T-helper 17 cell (primary cell): ENCODE data around the gene HMCN2. TPM values are rescaled to one million over a fixed set of nuclear protein-coding genes. Genes with fewer than 3 reads are reported as not detected.

Experiments used
- ATAC-seq: fragments of 150-1000 bp; cut with Tn5 transposase; 2 replicates; pipeline ENCODE4 v1.10.0; 2021; ENCODE audit warnings: mild to moderate bottlenecking, moderate library complexity
- DNase-seq, 3 donors: peaks; one replicate each; pipeline versions ENCODE4 v3.0.0 to v3.0.0-alpha.2; 2020 to 2021
- H3K9me3 ChIP-seq: one replicate; pipeline ENCODE4 v1.7.0; 2013; ENCODE audit warnings: low read length, mild to moderate bottlenecking; ENCODE audit not compliant: control insufficient read depth, poor library complexity, severe bottlenecking
- H3K27ac Mint-ChIP-seq: one replicate; pipeline ENCODE4 v1.8.0; 2022; ENCODE audit warnings: mild to moderate bottlenecking, moderate library complexity, mixed read lengths
- H3K27me3 Mint-ChIP-seq: one replicate; pipeline ENCODE4 v1.8.0; 2022; ENCODE audit warnings: mixed read lengths
- H3K36me3 Mint-ChIP-seq: one replicate; pipeline ENCODE4 v1.8.0; 2022; ENCODE audit warnings: low read depth, mixed read lengths
- H3K4me1 Mint-ChIP-seq: one replicate; pipeline ENCODE4 v1.8.0; 2022; ENCODE audit warnings: mild to moderate bottlenecking, mixed read lengths
- H3K4me3 Mint-ChIP-seq: one replicate; pipeline ENCODE4 v1.8.0; 2022; ENCODE audit warnings: mild to moderate bottlenecking, moderate library complexity, mixed read lengths
- total RNA-seq, 4 donors: library from RNA in 2 of 4; stranded (reverse) in 2 of 4; gene quantifications; one replicate each; pipeline ENCODE4 v1.2.3 and lab custom pipeline; 2022 to 2026

HMCN2 gene
- total RNA-seq, 2 donors from 2014 or later = 0.12 TPM; not detected in 1

- no peak for ATAC-seq
- Mint-ChIP-seq H3K36me3 (peaks cover 4% of the 10 kb centered on the region), H3K27me3 (no peaks in the 10 kb centered on the region), H3K4me3 (no peak overlapping the region), H3K4me1 (peaks cover 3% of the 10 kb centered on the region), H3K27ac (no peak overlapping the region)
- DNase-seq = no peak
- H3K9me3 ChIP-seq = no peaks in the 10 kb centered on the region
These were observed 99.8 kb downstream of the HMCN2 start for GRCh38 chr9:130365323-130365721.

- DNase-seq (no peak), ATAC-seq (no peak)
- H3K27ac Mint-ChIP-seq = no peak overlapping the region
- no peaks in the 10 kb centered on the region for H3K4me1 Mint-ChIP-seq
- H3K36me3 Mint-ChIP-seq = peaks cover 4% of the 10 kb centered on the region
- no peaks in the 10 kb centered on the region for H3K9me3 ChIP-seq
- H3K27me3 Mint-ChIP-seq = no peaks in the 10 kb centered on the region
- no peak overlapping the region for H3K4me3 Mint-ChIP-seq
These were observed 100.5 kb downstream of the HMCN2 start for GRCh38 chr9:130366072-130366471.

GRCh38 chr9:130366888-130367550 lies 101.5 kb downstream of the HMCN2 start:
- H3K4me1 Mint-ChIP-seq = no peaks in the 10 kb centered on the region
- DNase-seq (no peak), ATAC-seq (no peak)
- no peak overlapping the region for H3K4me3 Mint-ChIP-seq
- peaks cover 4% of the 10 kb centered on the region for H3K36me3 Mint-ChIP-seq
- no peaks in the 10 kb centered on the region for H3K9me3 ChIP-seq
- H3K27me3 Mint-ChIP-seq = no peaks in the 10 kb centered on the region
- H3K27ac Mint-ChIP-seq = no peak overlapping the region

- Mint-ChIP-seq H3K4me1 (no peaks in the 10 kb centered on the region), H3K27me3 (no peaks in the 10 kb centered on the region), H3K27ac (no peak overlapping the region), H3K36me3 (peaks cover 2% of the 10 kb centered on the region), H3K4me3 (no peak overlapping the region)
- DNase-seq (no peak), ATAC-seq (peak; percentile 45)
- no peaks in the 10 kb centered on the region for H3K9me3 ChIP-seq
These were observed 103.1 kb downstream of the HMCN2 start for GRCh38 chr9:130368631-130369103.

- H3K9me3 ChIP-seq = no peaks in the 10 kb centered on the region
- Mint-ChIP-seq H3K27ac (no peak overlapping the region), H3K4me3 (no peak overlapping the region), H3K4me1 (no peaks in the 10 kb centered on the region), H3K27me3 (peaks cover 6% of the 10 kb centered on the region), H3K36me3 (no peaks in the 10 kb centered on the region)
- DNase-seq (no peak), ATAC-seq (no peak)
These were observed 104.7 kb downstream of the HMCN2 start for GRCh38 chr9:130370226-130370625.

- ATAC-seq (no peak), DNase-seq (no peak)
- H3K9me3 ChIP-seq = no peaks in the 10 kb centered on the region
- no peak overlapping the region for H3K27ac Mint-ChIP-seq
- H3K4me1 Mint-ChIP-seq = no peaks in the 10 kb centered on the region
- H3K36me3 Mint-ChIP-seq = no peaks in the 10 kb centered on the region
- H3K27me3 Mint-ChIP-seq = peaks cover 6% of the 10 kb centered on the region
- H3K4me3 Mint-ChIP-seq = no peak overlapping the region
These were observed 105.8 kb downstream of the HMCN2 start for GRCh38 chr9:130371196-130371966.

- DNase-seq = no peak
- Mint-ChIP-seq H3K4me3 (no peak overlapping the region), H3K36me3 (no peaks in the 10 kb centered on the region)
These were observed 106.5 kb downstream of the HMCN2 start for GRCh38 chr9:130372057-130372456.

GRCh38 chr9:130373679-130374325 lies 108.2 kb downstream of the HMCN2 start:
- ATAC-seq (no peak), DNase-seq (no peak)
- H3K4me3 Mint-ChIP-seq = no peak overlapping the region
- H3K36me3 Mint-ChIP-seq = no peaks in the 10 kb centered on the region
- no peaks in the 10 kb centered on the region for H3K9me3 ChIP-seq
- H3K4me1 Mint-ChIP-seq = no peaks in the 10 kb centered on the region
- H3K27ac Mint-ChIP-seq = no peak overlapping the region
- H3K27me3 Mint-ChIP-seq = peaks cover 6% of the 10 kb centered on the region

More at GRCh38 chr9:130372057-130372456, 106.5 kb downstream of the HMCN2 start:
- Mint-ChIP-seq H3K27ac (no peak overlapping the region), H3K4me1 (no peaks in the 10 kb centered on the region), H3K27me3 (peaks cover 6% of the 10 kb centered on the region)
- no peaks in the 10 kb centered on the region for H3K9me3 ChIP-seq
- no peak for ATAC-seq

GRCh38 chr9:130377612-130378011 lies 112.1 kb downstream of the HMCN2 start:
- H3K9me3 ChIP-seq = no peaks in the 10 kb centered on the region
- Mint-ChIP-seq H3K4me1 (peaks cover 2% of the 10 kb centered on the region), H3K4me3 (no peak overlapping the region), H3K36me3 (no peaks in the 10 kb centered on the region), H3K27ac (peak overlapping the region; percentile 14), H3K27me3 (peaks cover 18% of the 10 kb centered on the region)
- ATAC-seq (no peak), DNase-seq (no peak)

GRCh38 chr9:130378875-130379648 lies 113.5 kb downstream of the HMCN2 start:
- DNase-seq (no peak), ATAC-seq (no peak)
- H3K27me3 Mint-ChIP-seq = peaks cover 18% of the 10 kb centered on the region
- no peaks in the 10 kb centered on the region for H3K9me3 ChIP-seq
- peaks cover 2% of the 10 kb centered on the region for H3K4me1 Mint-ChIP-seq
- no peak overlapping the region for H3K27ac Mint-ChIP-seq
- H3K36me3 Mint-ChIP-seq = no peaks in the 10 kb centered on the region
- no peak overlapping the region for H3K4me3 Mint-ChIP-seq

- DNase-seq = no peak
- H3K27me3 Mint-ChIP-seq = peaks cover 19% of the 10 kb centered on the region
- ATAC-seq = no peak
- peaks cover 2% of the 10 kb centered on the region for H3K4me1 Mint-ChIP-seq
- H3K36me3 Mint-ChIP-seq = no peaks in the 10 kb centered on the region
- no peak overlapping the region for H3K27ac Mint-ChIP-seq
- H3K9me3 ChIP-seq = no peaks in the 10 kb centered on the region
- H3K4me3 Mint-ChIP-seq = no peak overlapping the region
These were observed 114.0 kb downstream of the HMCN2 start for GRCh38 chr9:130379649-130379970.

- no peak for ATAC-seq
- no peaks in the 10 kb centered on the region for H3K36me3 Mint-ChIP-seq
- no peak overlapping the region for H3K4me3 Mint-ChIP-seq
- H3K27me3 Mint-ChIP-seq = peaks cover 19% of the 10 kb centered on the region
- no peaks in the 10 kb centered on the region for H3K9me3 ChIP-seq
- no peak overlapping the region for H3K27ac Mint-ChIP-seq
- H3K4me1 Mint-ChIP-seq = peaks cover 2% of the 10 kb centered on the region
- no peak for DNase-seq
These were observed 115.4 kb downstream of the HMCN2 start for GRCh38 chr9:130380920-130381469.

GRCh38 chr9:130381660-130382059 lies 116.1 kb downstream of the HMCN2 start:
- no peak overlapping the region for H3K4me3 Mint-ChIP-seq
- no peaks in the 10 kb centered on the region for H3K36me3 Mint-ChIP-seq
- H3K4me1 Mint-ChIP-seq = peaks cover 2% of the 10 kb centered on the region
- H3K9me3 ChIP-seq = no peaks in the 10 kb centered on the region
- H3K27ac Mint-ChIP-seq = no peak overlapping the region
- ATAC-seq (no peak), DNase-seq (no peak)
- H3K27me3 Mint-ChIP-seq = peaks cover 19% of the 10 kb centered on the region
